D721Med (cell line): Measurements from ENCODE around the gene CDC42EP5.

Experiments
- DNase-seq: peaks from one replicate; pipeline ENCODE4 v3.0.0; 2011; ENCODE audit warnings: low spot score; ENCODE audit not compliant: insufficient read length
- FAIRE-seq: peaks from 2 replicates; lab custom pipeline; 2011; peaks lifted over from hg19 to GRCh38; lab: Jason Lieb, UNC
- TF ChIP-seq, protein P1 (sequence below): IDR thresholded peaks from 2 replicates; pipeline ENCODE4 v1.5.1; 2012; ENCODE audit warnings: mild to moderate bottlenecking, control low read depth; ENCODE audit not compliant: insufficient read depth; ENCODE audit errors: missing control alignments

Gene CDC42EP5

DNA sequence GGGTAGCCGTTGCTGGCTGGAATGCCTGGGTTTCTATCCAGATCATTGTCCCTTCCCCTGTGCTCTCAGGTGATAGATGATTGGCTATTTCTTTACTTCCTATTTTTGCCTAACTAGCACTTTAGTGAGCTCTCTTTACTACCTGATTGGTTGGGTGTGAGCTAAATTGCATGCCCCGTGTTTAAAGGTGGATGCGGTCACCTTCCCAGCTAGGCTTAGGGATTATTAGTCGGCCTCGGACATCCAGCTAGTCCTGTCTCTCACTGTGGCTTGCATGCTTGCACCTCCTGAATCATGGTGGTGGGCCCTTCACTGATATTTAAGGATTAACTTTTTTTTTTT, 47.7 kb downstream of the CDC42EP5 start:
- DNase-seq (no peak), FAIRE-seq (no peak)
- TF ChIP-seq, protein P1, sequence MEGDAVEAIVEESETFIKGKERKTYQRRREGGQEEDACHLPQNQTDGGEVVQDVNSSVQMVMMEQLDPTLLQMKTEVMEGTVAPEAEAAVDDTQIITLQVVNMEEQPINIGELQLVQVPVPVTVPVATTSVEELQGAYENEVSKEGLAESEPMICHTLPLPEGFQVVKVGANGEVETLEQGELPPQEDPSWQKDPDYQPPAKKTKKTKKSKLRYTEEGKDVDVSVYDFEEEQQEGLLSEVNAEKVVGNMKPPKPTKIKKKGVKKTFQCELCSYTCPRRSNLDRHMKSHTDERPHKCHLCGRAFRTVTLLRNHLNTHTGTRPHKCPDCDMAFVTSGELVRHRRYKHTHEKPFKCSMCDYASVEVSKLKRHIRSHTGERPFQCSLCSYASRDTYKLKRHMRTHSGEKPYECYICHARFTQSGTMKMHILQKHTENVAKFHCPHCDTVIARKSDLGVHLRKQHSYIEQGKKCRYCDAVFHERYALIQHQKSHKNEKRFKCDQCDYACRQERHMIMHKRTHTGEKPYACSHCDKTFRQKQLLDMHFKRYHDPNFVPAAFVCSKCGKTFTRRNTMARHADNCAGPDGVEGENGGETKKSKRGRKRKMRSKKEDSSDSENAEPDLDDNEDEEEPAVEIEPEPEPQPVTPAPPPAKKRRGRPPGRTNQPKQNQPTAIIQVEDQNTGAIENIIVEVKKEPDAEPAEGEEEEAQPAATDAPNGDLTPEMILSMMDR, result no peak

DNA sequence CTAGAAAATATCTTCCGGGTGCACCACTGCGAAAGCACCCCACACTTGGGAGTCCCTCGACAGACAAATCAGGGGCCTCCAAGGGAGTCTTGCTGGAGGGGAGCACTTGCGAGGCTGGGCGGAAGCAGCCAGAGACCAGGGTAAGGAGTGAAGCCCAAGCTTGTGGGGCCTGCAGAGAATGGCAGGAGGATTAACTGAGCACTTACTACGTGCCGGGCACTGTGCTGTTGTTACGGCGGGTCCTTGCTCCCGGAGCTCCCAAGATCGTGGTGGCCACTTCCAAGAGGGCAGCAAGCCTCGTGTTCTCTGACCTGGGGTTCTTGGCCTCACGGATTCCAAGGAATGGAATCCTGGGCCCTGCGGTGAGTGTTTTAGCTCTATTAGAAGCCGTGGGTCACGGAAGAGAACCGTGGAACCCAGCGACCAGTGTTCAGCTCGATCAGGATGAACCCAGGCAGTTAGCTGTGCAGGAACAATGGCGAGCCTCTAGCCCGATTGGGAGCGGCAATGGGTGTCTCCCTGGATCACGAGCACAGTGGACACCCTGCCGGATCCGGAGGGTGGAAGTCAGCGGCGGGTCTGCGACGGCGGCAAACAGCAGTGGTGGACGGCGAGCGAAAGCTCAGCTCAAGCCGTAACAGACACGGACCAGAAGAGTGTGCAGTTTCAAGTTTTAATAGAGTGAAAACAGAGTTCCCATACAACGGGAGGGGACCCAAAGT, 48.3 kb downstream of the CDC42EP5 start:
- FAIRE-seq (no peak), DNase-seq (no peak)
- TF ChIP-seq, protein P1, result no peak

DNA sequence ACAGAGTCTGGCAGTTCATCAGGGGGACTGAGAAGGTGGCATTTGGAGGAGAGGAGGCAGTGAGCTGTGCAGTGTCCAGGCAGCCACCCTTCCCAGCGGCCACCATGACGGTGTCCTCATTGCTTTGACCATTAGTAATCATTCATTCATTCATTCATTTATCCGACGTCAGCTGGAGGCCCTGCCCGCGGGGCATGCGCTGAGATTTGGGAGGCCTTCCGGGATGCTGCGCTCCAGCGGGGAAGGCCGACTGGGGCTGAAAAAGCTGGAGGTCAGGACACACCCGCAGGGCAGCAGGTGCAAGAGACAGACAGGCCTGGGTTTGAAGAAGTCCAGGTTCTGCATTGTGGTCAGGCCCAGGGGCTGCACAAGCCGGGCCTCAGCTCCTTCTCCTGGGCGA, 48.9 kb downstream of the CDC42EP5 start:
- no peak for DNase-seq
- TF ChIP-seq, protein P1, result no peak
- no peak for FAIRE-seq

DNA sequence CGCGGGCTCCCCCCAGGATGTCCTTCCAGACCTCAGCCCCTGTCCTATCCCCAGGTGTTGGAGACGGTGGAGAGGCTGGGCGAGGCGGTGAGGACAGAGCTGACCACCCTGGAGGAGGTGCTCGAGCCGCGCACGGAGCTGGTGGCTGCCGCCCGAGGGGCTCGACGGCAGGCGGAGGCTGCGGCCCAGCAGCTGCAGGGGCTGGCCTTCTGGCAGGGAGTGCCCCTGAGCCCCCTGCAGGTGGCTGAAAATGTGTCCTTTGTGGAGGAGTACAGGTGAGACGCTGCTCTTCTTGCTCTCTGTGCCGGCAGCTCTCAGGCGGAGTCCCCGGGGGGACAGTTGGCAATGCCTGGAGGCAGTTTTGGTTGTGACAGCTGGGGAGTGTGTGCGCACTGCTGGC, 51.0 kb downstream of the CDC42EP5 start:
- no peak for DNase-seq
- TF ChIP-seq, protein P1, result no peak
- no peak for FAIRE-seq

DNA sequence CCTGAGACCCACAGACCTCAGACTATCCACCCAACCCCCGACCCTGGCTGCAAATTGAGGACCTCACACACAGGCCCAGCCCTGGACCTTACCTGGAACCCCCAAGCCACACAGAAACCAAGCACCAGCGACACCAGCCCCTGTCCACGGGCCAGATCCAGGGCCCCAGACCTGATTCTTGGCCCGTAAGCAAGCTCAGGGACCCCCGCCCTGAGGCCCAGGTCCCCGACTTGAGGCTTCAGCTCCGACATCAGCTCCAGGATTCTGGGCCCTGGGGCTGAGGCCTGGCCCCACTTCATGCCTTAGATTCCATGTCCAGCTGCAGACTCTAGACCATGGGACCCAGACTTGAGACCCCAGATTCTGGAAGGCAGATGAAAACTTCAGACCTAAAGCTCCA, 51.6 kb downstream of the CDC42EP5 start:
- TF ChIP-seq, protein P1, result no peak
- no peak for DNase-seq
- FAIRE-seq, result no peak

GRCh38 chr19:54421169-54421516, 52.0 kb downstream of the CDC42EP5 start:
- DNase-seq, result no peak
- TF ChIP-seq, protein P1, result no peak
- FAIRE-seq, result no peak

DNA sequence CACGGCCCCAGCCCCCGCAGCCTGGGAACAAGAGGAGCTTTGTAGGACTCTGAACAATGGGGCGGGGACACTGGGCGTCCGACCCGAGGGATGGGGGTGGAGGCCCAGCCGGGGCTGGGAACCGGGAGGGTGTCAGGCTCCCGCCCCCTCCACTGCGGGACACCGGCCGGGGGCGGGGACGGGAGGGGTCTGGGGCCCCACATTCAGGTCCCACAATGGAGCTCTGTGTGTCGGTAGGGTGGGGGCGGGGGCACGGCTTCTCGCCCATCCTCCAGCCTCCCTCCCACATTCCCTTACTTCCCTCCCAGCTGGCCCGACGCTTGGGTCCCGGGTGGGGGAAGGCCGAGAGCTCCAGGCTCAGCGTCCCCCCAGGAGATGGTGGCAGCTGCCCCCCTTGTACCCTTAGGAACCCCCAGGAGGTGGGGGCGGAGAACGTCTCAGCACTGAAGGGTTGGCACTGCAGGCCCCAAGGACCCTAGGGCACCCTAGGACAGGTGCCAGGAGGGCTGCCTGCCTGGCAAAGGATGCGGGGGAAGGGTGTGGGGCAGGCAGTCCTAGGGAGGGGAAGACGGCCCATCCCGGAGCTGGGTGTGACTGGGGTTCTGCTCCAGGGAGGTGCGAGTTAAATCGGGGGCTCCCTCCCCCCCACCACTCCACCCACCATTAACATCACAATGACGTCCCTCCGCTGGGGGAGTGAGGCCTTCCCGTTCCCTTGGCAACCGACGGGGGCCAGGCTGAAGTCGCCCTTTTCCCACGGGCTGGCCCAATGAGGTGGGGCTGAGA, 52.5 kb downstream of the CDC42EP5 start:
- FAIRE-seq (no peak), DNase-seq (no peak)
- TF ChIP-seq, protein P1, result no peak
